Loucy (cell line): ENCODE data around the gene PLCH1.

Source experiments
- H2AFZ ChIP-seq: fragments of 200-600 bp; sonication (generic); 2 replicates; pipeline ENCODE4 v1.6.0; 2016; ENCODE audit warnings: antibody characterized with exemption, mild to moderate bottlenecking, low read length, moderate library complexity
- H3F3A ChIP-seq: fragments of 200-600 bp; 2 replicates; pipeline ENCODE4 v1.6.0; 2016; ENCODE audit warnings: antibody characterized with exemption, low read depth, mild to moderate bottlenecking
- H3K27me3 ChIP-seq: fragments of 200-600 bp; sonication (generic); 2 replicates; pipeline ENCODE4 v1.6.1; 2014; ENCODE audit warnings: low read length, mild to moderate bottlenecking; ENCODE audit not compliant: insufficient read depth, poor library complexity, severe bottlenecking
- H3K36me3 ChIP-seq: fragments of 200-600 bp; sonication (generic); 2 replicates; pipeline ENCODE4 v1.6.1; 2016; ENCODE audit warnings: low read length; ENCODE audit not compliant: insufficient read depth
- H3K4me1 ChIP-seq: fragments of 200-600 bp; sonication (generic); 2 replicates; pipeline ENCODE4 v1.5.1; 2014; ENCODE audit warnings: low read length, mild to moderate bottlenecking; ENCODE audit not compliant: insufficient read depth, poor library complexity, severe bottlenecking
- H3K4me2 ChIP-seq: fragments of 200-600 bp; sonication (generic); 2 replicates; pipeline ENCODE4 v1.6.0; 2014; ENCODE audit warnings: antibody characterized with exemption, low read length, low read depth, mild to moderate bottlenecking; ENCODE audit not compliant: poor library complexity, severe bottlenecking
- H3K4me3 ChIP-seq: fragments of 200-600 bp; sonication (generic); 2 replicates; pipeline ENCODE4 v1.5.1; 2014; ENCODE audit warnings: low read length, mild to moderate bottlenecking, mixed read lengths; ENCODE audit not compliant: poor library complexity, severe bottlenecking
- H3K79me2 ChIP-seq: fragments of 200-600 bp; sonication (generic); 2 replicates; pipeline ENCODE4 v1.6.1; 2014; ENCODE audit warnings: low read length; ENCODE audit not compliant: insufficient read depth
- H3K9ac ChIP-seq: fragments of 200-600 bp; sonication (generic); 2 replicates; pipeline ENCODE4 v1.6.0; 2014; ENCODE audit warnings: mild to moderate bottlenecking, low read depth, low read length, moderate library complexity; ENCODE audit not compliant: poor library complexity, severe bottlenecking
- H3K9me2 ChIP-seq: fragments of 200-600 bp; sonication (generic); replicated peaks from 2 replicates; pipeline ENCODE4 v1.6.1; 2016; ENCODE audit warnings: low read depth, low read length, mixed read lengths
- H3K9me3 ChIP-seq: fragments of 200-600 bp; sonication (generic); 2 replicates; pipeline ENCODE4 v1.6.1; 2014; ENCODE audit warnings: mild to moderate bottlenecking, antibody characterized with exemption, low read length, low read depth; ENCODE audit not compliant: insufficient read depth
- H4K20me1 ChIP-seq: fragments of 200-600 bp; sonication (generic); 2 replicates; pipeline ENCODE4 v1.6.0; 2014; ENCODE audit warnings: antibody characterized with exemption, low read length, mild to moderate bottlenecking; ENCODE audit not compliant: insufficient read depth, poor library complexity, severe bottlenecking
- EZH2phosphoT487 ChIP-seq: fragments of 200-600 bp; IDR thresholded peaks from 2 replicates; pipeline ENCODE4 v1.6.1; 2018; ENCODE audit warnings: antibody characterized with exemption, mild to moderate bottlenecking, moderate library complexity, borderline replicate concordance
- TF ChIP-seq, protein P1 (sequence below): fragments of 200-600 bp; sonication (generic); conservative IDR thresholded peaks from 2 replicates; pipeline ENCODE4 v1.5.1; 2014; ENCODE audit warnings: mild to moderate bottlenecking, antibody characterized with exemption, low read length

PLCH1 gene

DNA sequence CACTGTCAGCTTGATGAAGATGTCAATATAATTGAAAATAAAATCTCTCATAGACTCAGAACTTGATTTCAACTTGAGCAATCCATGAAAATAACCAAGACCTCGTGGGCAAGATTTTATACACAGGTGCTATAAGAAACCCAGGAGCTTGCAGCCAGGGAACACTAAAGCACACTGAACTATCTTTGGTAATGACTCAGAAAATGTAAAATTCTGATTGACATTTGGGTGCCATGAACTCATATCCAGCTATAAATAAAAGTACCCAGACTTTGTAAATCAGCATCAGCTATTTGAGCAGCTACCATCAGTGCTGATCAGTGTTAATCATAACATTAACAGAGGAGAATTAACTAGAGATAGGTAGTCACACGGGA is 61.5 kb downstream of the PLCH1 start:
- TF ChIP-seq, protein P1, sequence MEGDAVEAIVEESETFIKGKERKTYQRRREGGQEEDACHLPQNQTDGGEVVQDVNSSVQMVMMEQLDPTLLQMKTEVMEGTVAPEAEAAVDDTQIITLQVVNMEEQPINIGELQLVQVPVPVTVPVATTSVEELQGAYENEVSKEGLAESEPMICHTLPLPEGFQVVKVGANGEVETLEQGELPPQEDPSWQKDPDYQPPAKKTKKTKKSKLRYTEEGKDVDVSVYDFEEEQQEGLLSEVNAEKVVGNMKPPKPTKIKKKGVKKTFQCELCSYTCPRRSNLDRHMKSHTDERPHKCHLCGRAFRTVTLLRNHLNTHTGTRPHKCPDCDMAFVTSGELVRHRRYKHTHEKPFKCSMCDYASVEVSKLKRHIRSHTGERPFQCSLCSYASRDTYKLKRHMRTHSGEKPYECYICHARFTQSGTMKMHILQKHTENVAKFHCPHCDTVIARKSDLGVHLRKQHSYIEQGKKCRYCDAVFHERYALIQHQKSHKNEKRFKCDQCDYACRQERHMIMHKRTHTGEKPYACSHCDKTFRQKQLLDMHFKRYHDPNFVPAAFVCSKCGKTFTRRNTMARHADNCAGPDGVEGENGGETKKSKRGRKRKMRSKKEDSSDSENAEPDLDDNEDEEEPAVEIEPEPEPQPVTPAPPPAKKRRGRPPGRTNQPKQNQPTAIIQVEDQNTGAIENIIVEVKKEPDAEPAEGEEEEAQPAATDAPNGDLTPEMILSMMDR: no peak
- no peak for TF ChIP-seq EZH2phosphoT487
- H3K4me3 ChIP-seq: no peak overlapping the region
- H3K79me2 ChIP-seq: no peaks in the 10 kb centered on the region
- H3F3A ChIP-seq: no peaks in the 10 kb centered on the region
- H3K9me2 ChIP-seq: no peaks in the 10 kb centered on the region
- H3K36me3 ChIP-seq: no peaks in the 10 kb centered on the region
- H4K20me1 ChIP-seq: no peaks in the 10 kb centered on the region
- H3K27me3 ChIP-seq: no peaks in the 10 kb centered on the region
- H2AFZ ChIP-seq: no peak overlapping the region
- no peak overlapping the region for H3K4me2 ChIP-seq
- no peaks in the 10 kb centered on the region for H3K4me1 ChIP-seq
- H3K9ac ChIP-seq: no peak overlapping the region
- H3K9me3 ChIP-seq: no peaks in the 10 kb centered on the region

DNA sequence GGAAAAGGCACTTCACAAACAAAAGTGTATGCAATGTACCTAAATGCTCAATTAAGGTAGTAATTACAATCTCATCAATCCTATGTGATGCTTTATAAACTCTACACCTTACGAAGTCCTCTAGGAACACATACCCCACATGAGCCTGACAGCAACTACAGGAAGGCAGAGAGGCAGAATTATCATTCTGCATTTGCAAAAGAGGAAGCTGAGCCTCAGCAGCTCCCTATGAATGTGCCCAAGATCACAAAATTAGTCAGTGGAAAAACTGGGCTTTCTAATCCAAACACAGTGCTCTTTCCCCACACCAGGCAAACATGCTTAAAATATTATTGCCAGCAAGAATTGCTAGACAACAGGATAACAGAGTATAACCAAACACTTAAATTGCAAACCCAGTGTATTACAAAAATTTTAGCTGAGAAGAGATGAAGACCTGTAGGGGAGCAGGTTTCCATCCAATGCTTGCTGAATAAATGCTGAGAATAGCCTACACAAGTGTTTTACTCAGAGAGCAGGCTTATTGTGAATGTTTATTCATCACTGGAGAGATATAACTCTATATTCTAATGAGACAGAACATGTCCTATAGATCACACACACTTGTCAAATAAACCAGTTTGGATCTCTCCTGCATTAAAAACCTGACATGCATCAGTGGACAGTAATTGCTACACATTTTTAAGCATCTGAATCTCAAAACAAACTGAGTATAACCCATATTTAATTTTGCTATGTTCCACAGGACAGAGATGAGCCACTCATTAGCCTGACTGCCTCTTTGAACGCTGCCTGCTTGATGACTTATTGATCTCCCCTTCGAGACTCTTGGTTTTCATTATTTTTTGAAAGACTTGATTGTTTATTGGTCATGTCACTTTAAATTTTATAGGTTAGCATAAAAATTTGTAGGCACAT is 62.2 kb downstream of the PLCH1 start:
- H3K79me2 ChIP-seq: no peaks in the 10 kb centered on the region
- no peaks in the 10 kb centered on the region for H3K9me2 ChIP-seq
- H3K36me3 ChIP-seq: no peaks in the 10 kb centered on the region
- no peaks in the 10 kb centered on the region for H3K9me3 ChIP-seq
- H3F3A ChIP-seq: no peaks in the 10 kb centered on the region
- H3K9ac ChIP-seq: no peak overlapping the region
- H3K4me1 ChIP-seq: no peaks in the 10 kb centered on the region
- no peak for TF ChIP-seq EZH2phosphoT487
- TF ChIP-seq, protein P1: no peak
- no peak overlapping the region for H3K4me3 ChIP-seq
- H2AFZ ChIP-seq: peak overlapping the region; percentile 48; the same call in 1 of the 2 replicates
- no peaks in the 10 kb centered on the region for H4K20me1 ChIP-seq
- H3K4me2 ChIP-seq: no peak overlapping the region
- H3K27me3 ChIP-seq: no peaks in the 10 kb centered on the region

DNA sequence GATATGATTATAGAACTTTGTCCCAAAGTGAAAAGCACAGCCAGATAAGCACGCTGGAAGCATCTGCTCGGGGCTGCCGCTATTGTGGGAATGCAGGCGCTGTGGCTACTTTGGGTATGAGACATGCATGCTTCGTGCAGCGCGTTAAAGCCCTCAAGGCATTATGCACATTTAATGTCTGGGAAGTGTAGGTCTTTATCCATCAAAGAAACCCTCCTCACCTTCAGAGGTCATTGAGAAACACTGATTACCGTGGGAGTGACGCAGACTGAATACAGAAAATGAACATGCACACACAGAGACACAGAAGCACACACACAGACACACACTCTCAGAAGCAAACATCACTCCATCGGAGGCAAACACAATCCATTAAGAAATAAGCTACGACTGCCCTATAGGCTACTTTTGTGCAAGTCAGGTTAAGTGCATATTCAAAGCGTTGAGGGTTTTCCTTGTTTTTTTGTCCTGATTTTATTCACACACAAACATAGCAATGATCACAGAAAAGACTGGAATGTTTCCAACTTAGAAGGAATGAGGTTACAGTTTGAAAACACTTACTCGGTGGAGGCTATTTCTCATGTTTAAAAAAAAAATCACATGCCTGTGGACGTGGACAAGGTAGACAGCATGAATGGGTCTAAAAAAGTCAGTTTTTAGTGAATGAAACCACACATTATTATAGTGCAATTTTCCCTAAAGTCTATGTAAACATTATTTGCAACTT is 68.5 kb downstream of the PLCH1 start:
- Histone ChIP-seq H2AFZ (no peak overlapping the region), H3K9me3 (no peaks in the 10 kb centered on the region), H3K4me2 (no peak overlapping the region), H3K27me3 (no peaks in the 10 kb centered on the region), H3K4me1 (no peaks in the 10 kb centered on the region), H3K9me2 (no peaks in the 10 kb centered on the region), H3K36me3 (no peaks in the 10 kb centered on the region), H4K20me1 (no peaks in the 10 kb centered on the region), H3K4me3 (no peak overlapping the region), H3K9ac (no peak overlapping the region), H3F3A (no peaks in the 10 kb centered on the region), H3K79me2 (no peaks in the 10 kb centered on the region)
- no peak for TF ChIP-seq EZH2phosphoT487
